WI38 (cell line): ENCODE measurements around the gene NR3C1.

Source experiments
- H3K4me3 ChIP-seq: 2 replicates; pipeline ENCODE4 v1.5.1; 2011; ENCODE audit warnings: low read depth, mild to moderate bottlenecking, control low read depth, low read length
- CTCF ChIP-seq: IDR thresholded peaks from 2 replicates; pipeline ENCODE4 v1.5.1; 2012; ENCODE audit warnings: low read depth, mild to moderate bottlenecking, control low read depth, low read length

The NR3C1 gene

GRCh38 chr5:143312822-143313221, 90.7 kb downstream of the NR3C1 start:
- no peak overlapping the region for H3K4me3 ChIP-seq
- no peak for TF ChIP-seq CTCF

GRCh38 chr5:143311955-143312354, 91.5 kb downstream of the NR3C1 start:
- no peak overlapping the region for H3K4me3 ChIP-seq

GRCh38 chr5:143311428-143311827, 92.1 kb downstream of the NR3C1 start:
- H3K4me3 ChIP-seq = no peak overlapping the region
- TF ChIP-seq CTCF = no peak

More at GRCh38 chr5:143311955-143312354, 91.5 kb downstream of the NR3C1 start:
- TF ChIP-seq CTCF = no peak

- H3K4me3 ChIP-seq = no peak overlapping the region
- no peak for TF ChIP-seq CTCF
Observed at GRCh38 chr5:143309661-143310431, 93.6 kb downstream of the NR3C1 start.

GRCh38 chr5:143308731-143309130, 94.8 kb downstream of the NR3C1 start:
- TF ChIP-seq CTCF = no peak
- H3K4me3 ChIP-seq = no peak overlapping the region

GRCh38 chr5:143306040-143306439, 97.4 kb downstream of the NR3C1 start:
- TF ChIP-seq CTCF = no peak

GRCh38 chr5:143304836-143305475, 98.5 kb downstream of the NR3C1 start:
- no peak for TF ChIP-seq CTCF
- H3K4me3 ChIP-seq = no peak overlapping the region

More at GRCh38 chr5:143306040-143306439, 97.4 kb downstream of the NR3C1 start:
- no peak overlapping the region for H3K4me3 ChIP-seq
